ENCODE data around the gene HACD1. TPM values are rescaled to one million over a fixed set of nuclear protein-coding genes. Genes with fewer than 3 reads are reported as not detected.
"Not testable (repeated sequence)": the region's sequence is repeated elsewhere in the genome, so short reads cannot be mapped to it uniquely, and the experiment has no call there.

HACD1 gene
- total RNA-seq, 1 donor from 2014 or later = 3.0 TPM

DNA sequence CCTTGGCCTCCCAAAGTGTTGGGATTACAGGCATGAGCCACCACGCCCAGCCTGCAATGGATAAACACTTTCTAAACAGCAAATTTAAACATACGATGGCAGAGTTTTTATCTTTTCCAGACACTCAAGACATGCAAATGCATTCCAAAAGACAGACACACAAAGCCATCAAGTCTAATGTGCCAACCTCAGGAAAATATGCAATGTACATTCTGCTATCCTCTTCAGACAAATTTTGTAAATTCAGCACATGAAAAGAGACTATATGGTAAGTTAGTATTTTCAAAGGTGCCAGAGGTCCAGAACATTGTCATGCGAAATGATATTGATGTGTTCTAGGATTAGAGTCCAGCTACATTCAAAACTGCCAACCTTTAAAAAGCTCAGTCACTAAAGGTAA is 19.8 kb downstream of the HACD1 start:
- no peak for ATAC-seq
- intact Hi-C loops (cut with DNase I) = no loop called here
- no peak for DNase-seq (ENCODE audit: low spot score)

GRCh38 chr10:17590969-17591645 is 26.1 kb downstream of the HACD1 start:
- intact Hi-C loops (cut with DNase I) = no loop called here
- DNase-seq (ENCODE audit: low spot score) (no peak), ATAC-seq (no peak)

DNA sequence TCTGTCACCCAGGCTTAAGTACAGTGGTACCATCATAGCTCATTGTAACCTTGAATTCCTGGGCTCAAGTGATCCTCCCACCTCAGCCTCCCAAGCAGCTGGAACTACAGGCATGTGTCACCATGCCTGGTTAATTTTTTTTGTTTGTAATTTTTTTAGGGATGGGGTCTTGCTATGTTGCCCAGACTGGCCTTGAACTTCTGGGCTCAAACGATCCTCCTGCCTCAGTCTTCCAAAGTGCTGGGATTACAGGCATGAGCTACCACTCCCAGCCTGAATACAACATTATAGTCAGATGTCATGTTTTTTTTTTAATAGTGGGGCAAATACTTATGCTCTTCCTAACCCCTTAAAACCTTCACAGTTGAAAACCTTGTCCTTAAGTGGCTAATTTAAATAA is 27.9 kb downstream of the HACD1 start:
- DNase-seq (ENCODE audit: low spot score); intact Hi-C loops (cut with DNase I); ATAC-seq: not testable (repeated sequence)

DNA sequence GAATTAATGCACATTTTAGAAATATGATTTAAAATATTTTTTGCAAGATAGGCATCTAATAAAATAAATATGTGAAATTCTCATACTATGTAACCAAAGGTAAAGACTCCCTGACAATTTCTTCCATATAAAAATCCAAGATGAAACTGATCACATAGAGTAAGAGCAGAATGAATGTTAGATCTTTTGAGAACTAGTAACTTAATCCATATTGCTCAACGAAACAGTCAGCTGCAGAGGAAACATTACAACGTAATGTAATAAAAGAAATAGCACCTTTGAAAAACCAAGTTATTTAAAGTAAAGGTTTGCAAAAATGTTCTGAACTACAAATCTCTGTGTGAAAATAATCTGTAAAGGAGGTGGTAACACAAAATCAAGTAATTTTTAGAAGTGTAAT is 28.8 kb downstream of the HACD1 start:
- ATAC-seq (no peak), DNase-seq (ENCODE audit: low spot score) (no peak)
- intact Hi-C loops (cut with DNase I) = no loop called here

DNA sequence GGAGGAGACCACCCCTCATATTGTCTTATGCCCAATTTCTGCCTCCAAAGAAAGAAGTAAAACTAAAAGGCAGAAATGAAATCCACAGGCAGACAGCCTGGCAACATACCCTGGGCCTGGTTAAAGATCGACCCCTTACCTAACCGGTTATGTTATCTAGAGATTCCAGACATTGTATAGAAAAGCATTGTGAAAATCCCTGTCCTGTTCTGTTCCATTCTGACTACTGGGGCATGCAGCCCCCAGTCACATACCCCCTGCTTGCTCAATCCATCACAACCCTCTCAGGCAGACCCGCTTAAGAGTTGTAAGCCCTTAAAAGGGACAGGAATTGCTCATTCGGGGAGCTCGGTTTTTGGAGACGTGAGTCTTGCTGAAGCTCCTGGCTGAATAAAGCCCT is 29.9 kb downstream of the HACD1 start:
- DNase-seq (ENCODE audit: low spot score); ATAC-seq; intact Hi-C loops (cut with DNase I): not testable (repeated sequence)

- ATAC-seq (no peak), DNase-seq (ENCODE audit: low spot score) (no peak)
- intact Hi-C loops (cut with DNase I) = no loop called here
Measured at GRCh38 chr10:17586821-17587234, 30.3 kb downstream of the HACD1 start.

GRCh38 chr10:17585016-17585415 is 32.2 kb downstream of the HACD1 start:
- DNase-seq (ENCODE audit: low spot score) (no peak), ATAC-seq (no peak)
- intact Hi-C loops (cut with DNase I) = no loop called here

DNA sequence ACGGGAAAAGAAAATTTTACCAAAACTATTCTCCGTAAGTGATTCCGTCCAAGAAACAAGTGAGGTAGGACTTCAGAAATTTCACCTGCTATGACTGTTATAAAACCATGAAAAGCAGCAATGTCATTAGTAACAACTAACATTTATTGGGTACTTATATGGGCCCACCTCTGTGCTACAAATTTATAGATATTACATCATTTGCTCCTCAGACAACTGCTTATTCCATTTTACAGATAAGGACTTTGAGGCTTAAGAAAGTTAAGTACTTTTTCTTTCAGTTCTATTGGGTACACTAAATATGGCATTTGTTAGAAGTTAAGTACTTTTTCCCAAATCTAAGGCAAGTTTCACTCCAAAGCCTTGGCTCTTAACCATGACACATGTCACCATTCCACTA is 36.3 kb downstream of the HACD1 start:
- no peak for DNase-seq (ENCODE audit: low spot score)
- intact Hi-C loops (cut with DNase I) = no loop called here
- no peak for ATAC-seq

DNA sequence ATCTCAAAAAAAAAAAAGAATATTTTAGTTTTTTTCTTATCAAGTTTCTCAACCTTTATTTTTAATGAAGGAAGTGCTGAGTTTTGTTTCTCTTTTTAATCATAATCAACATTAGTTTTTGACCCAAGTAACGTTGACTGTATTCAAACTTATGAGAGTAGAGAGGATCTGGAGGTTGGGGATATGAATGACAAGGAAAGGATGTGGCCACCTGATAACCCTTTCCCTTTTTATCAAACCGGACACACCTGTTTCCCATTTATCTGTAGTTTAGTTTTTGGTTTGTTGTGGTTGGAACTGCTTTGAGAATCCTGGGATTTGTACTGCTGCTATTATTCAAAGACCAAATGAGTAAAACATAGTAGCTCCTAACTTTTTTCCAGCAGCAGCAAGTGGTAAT is 38.6 kb downstream of the HACD1 start:
- intact Hi-C loops (cut with DNase I) = no loop called here
- DNase-seq (ENCODE audit: low spot score) (no peak), ATAC-seq (no peak)

DNA sequence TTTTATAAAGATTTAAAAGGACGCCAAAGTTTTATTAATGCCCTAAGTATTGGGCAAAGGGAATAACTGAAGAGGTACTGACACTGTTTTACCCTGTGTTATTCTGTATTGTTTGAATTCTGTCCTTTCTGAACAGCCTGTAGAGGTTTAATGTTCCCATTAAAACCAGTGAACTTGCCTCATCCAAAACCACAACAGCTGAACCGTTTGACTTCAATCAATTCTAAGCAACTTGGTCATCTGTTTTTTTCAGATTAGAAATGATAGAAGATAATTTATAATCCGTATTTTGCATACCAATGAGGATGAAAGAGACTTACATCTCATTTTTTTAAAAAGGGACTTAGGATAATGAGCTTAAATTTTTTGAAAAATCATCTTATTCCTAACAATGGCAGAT is 40.4 kb downstream of the HACD1 start:
- ATAC-seq (no peak), DNase-seq (ENCODE audit: low spot score) (no peak)
- intact Hi-C loops (cut with DNase I) = no loop called here

DNA sequence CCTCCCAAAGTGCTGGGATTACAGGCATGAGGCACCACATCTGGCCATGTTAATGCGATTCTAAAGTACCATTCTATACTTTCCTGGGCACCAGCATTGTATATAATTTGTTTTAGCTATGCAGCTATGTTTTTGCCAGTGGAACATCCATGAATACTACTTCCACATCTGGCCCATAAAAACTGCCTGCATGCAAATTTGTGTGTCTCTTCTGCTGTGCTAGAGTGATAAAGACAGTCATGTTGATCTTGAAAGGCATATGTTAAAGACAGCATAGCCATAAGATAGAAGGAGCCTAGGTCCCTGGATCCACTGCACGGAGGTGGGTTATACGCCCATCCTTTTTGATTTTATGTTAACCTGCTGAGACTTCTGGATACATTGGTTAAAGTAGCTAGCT is 52.3 kb downstream of the HACD1 start:
- DNase-seq (ENCODE audit: low spot score) = no peak
- ATAC-seq = no peak
- intact Hi-C loops (cut with DNase I) = no loop called here

DNA sequence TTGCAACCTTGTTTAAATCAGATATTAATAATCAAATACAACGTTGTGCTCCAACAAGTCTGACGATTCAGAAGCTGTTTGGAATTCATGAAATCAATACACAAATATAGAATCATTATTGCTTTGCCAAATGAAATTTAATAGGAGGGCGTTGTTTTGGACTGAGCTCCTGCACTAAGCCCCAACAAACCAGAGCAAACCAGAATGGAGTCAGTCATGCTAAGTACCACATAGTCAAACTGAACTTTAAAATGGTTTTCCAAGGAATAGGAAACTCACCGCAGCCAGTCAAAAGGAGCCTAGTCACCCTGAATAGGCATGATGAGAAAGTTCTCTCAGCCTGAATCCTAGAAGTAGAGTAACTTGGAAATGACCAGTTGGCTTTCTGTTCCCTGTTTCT is 53.7 kb downstream of the HACD1 start:
- DNase-seq (ENCODE audit: low spot score) = no peak
- intact Hi-C loops (cut with DNase I) = no loop called here
- no peak for ATAC-seq

DNA sequence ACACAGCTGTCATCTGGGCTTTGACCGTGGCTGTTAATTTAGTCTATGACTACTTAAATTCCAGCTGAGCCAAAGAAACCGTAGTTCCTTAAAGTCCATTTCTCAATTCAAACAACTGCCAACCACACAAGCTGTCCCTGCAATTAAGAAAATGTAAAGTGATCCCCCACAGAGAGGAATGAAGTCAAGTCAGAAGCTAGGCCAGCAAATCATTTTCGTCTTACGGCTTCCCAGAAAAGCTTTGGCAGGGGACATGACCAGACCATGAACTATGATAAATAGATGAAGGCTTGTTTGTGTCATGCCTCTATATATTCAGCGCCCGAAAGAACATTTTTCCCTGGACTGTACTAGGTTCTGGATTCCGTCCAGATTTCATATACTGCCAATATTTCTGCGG is 54.6 kb downstream of the HACD1 start:
- intact Hi-C loops (cut with DNase I) = no loop called here
- ATAC-seq = no peak

GRCh38 chr10:17561111-17561510 is 56.1 kb downstream of the HACD1 start:
- intact Hi-C loops (cut with DNase I) = no loop called here
- no peak for DNase-seq (ENCODE audit: low spot score)
- ATAC-seq = no peak

More for the DNA sequence above, 54.6 kb downstream of the HACD1 start:
- DNase-seq (ENCODE audit: low spot score) = no peak

GRCh38 chr10:17557459-17557858 is 59.7 kb downstream of the HACD1 start:
- no peak for ATAC-seq

GRCh38 chr10:17548770-17549169 is 68.4 kb downstream of the HACD1 start:
- DNase-seq (ENCODE audit: low spot score) = no peak
- intact Hi-C loops (cut with DNase I) = no loop called here
- ATAC-seq = no peak

More at GRCh38 chr10:17557459-17557858, 59.7 kb downstream of the HACD1 start:
- intact Hi-C loops (cut with DNase I) = no loop called here
- no peak for DNase-seq (ENCODE audit: low spot score)

- intact Hi-C loops (cut with DNase I) = no loop called here
- ATAC-seq = no peak
- no peak for DNase-seq (ENCODE audit: low spot score)
Measured at GRCh38 chr10:17548162-17548561, 69.0 kb downstream of the HACD1 start.

GRCh38 chr10:17547060-17547459 is 70.1 kb downstream of the HACD1 start:
- no peak for ATAC-seq
- DNase-seq (ENCODE audit: low spot score) = no peak
- intact Hi-C loops (cut with DNase I) = no loop called here

DNA sequence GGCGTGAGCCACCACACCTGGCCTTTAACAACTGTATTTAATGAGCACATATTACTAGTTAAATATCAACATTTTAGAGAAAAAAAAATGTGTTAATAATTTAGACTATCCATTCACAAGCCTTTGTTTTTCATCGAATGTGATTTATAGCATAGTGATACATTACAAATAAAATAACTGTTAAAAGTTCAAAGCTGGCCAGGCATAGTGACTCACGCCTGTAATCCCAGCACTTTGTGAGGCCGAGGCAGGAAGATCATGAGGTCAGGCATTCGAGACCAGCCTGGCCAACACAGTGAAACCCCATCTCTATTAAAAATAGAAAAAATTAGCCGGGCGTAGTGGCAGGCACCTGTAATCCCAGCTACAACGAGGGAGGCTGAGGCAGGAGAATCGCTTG is 72.7 kb downstream of the HACD1 start:
- intact Hi-C loops (cut with DNase I) = no loop called here
- ATAC-seq (no peak), DNase-seq (ENCODE audit: low spot score) (no peak)

Data from sciatic nerve (tissue), 2 donors.